ENCODE data around the gene SGMS1.

DNA sequence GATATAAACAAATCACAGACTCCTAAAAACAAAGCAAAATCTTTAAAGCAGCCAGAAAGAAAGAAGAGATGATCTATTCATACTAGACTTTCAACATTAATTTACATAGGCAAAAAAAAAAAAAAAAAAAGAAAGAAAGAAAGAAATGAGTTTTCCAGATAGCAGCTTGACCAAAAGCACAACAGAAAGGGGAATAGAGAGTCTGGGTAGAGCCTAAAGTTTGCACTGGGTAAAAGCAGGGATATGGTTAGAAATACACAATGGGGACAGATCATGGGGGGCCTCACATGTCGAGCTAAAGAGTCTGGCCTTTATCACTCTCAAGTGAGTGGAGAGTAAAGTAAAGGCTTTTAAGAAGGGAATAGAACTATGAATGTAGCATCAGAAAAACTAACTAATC is 169.8 kb downstream of the SGMS1 start:
- TF ChIP-seq CTCF (IDR thresholded peaks at IDR 0.05), result no peak
- no peak for TF ChIP-seq ZFX (IDR thresholded peaks at IDR 0.05; ENCODE audit: borderline replicate concordance)
